ENCODE data around the gene ESR1. TPM values are rescaled to one million over a fixed set of nuclear protein-coding genes. Genes with fewer than 3 reads are reported as not detected.

ESR1 gene
- total RNA-seq, 1 experiment from 2014 or later, result not detected

GRCh38 chr6:151904631-151905030, 97.1 kb downstream of the ESR1 start:
- no peak overlapping the region for H2BK120ac ChIP-seq (ENCODE audit: low read depth, low read length, poor library complexity, severe bottlenecking)
- Mint-ChIP-seq H3K27me3 (ENCODE audit: low read depth) (no peaks in the 10 kb centered on the region), H3K36me3 (ENCODE audit: insufficient read depth in 1 of 3, low read depth in 3 of 3) (peaks cover 3 to 13% (median 10%) of the 10 kb centered on the region in 3 experiments), H3K4me3 (no peak overlapping the region), H3K9me3 (peaks cover 10 to 11% of the 10 kb centered on the region in 2 experiments), H3K27ac (no peak overlapping the region), H3K4me1 (peaks cover 11 to 14% of the 10 kb centered on the region in 2 experiments)
- H3K14ac ChIP-seq (ENCODE audit: insufficient read depth, low read length), result no peak overlapping the region
- H3K4me2 ChIP-seq (ENCODE audit: insufficient read depth, insufficient read length, low read length), result no peak overlapping the region
- no peaks in the 10 kb centered on the region for H3K4me1 ChIP-seq (ENCODE audit: insufficient read depth, low read length)
- H3K18ac ChIP-seq (ENCODE audit: insufficient read length, low read depth, low read length), result no peak overlapping the region
- no peaks in the 10 kb centered on the region for H3K23me2 ChIP-seq (ENCODE audit: insufficient read length, low read depth, low read length, poor library complexity, severe bottlenecking)
- WGBS (ENCODE audit: extremely low coverage, insufficient read length, low lambda C conversion rate), result no CpG with 5 or more reads among the region's 4 CpGs
- no peaks in the 10 kb centered on the region for H3K79me2 ChIP-seq (ENCODE audit: insufficient read depth, low read length)
- no peak overlapping the region for H2BK20ac ChIP-seq (ENCODE audit: low read depth, low read length, poor library complexity, severe bottlenecking)
- DNase-seq, result no peak
- no peak overlapping the region for H2BK5ac ChIP-seq (ENCODE audit: insufficient read length, low read length)
- H3K79me1 ChIP-seq (ENCODE audit: insufficient read depth, low read depth, low read length, poor library complexity, severe bottlenecking), result no peaks in the 10 kb centered on the region
- H4K20me1 ChIP-seq (ENCODE audit: control insufficient read depth, insufficient read depth, insufficient read length), result no peaks in the 10 kb centered on the region
- H3K56ac ChIP-seq (ENCODE audit: insufficient read length, low read depth, low read length), result no peak overlapping the region
- H4K5ac ChIP-seq (ENCODE audit: insufficient read length, low read depth, low read length), result no peak overlapping the region
- H4K8ac ChIP-seq (replicated peaks; ENCODE audit: insufficient read length, low read depth, low read length), result no peak overlapping the region
- no peak overlapping the region for H3T11ph ChIP-seq (ENCODE audit: low read length)
- no peak overlapping the region for H2BK12ac ChIP-seq (ENCODE audit: insufficient read length, low read depth, low read length)
- H3K9ac ChIP-seq (ENCODE audit: extremely low read depth, insufficient read length, low read length), result no peak overlapping the region
- H2AK5ac ChIP-seq (ENCODE audit: insufficient read length, low read length), result no peak overlapping the region
- no peak overlapping the region for H3K27ac ChIP-seq (ENCODE audit: insufficient read length, low read depth, low read length)
- no peak overlapping the region for H2AFZ ChIP-seq (ENCODE audit: low read length)
- no peak overlapping the region for H2BK15ac ChIP-seq (ENCODE audit: low read depth, low read length)
- H3K4ac ChIP-seq (ENCODE audit: low read depth, low read length), result no peak overlapping the region
- no peak overlapping the region for H4K91ac ChIP-seq (ENCODE audit: insufficient read length, low read depth, low read length)
- TF ChIP-seq CTCF (conservative IDR thresholded peaks at IDR 0.05), result no peak
- H3K9me3 ChIP-seq (ENCODE audit: control insufficient read depth, low read depth, low read length), result no peaks in the 10 kb centered on the region
- H3K27me3 ChIP-seq (ENCODE audit: insufficient read depth, low read length), result no peaks in the 10 kb centered on the region
- H3K23ac ChIP-seq (ENCODE audit: insufficient read length, low read depth, low read length), result no peak overlapping the region
